H9 (cell line): ENCODE measurements around the gene ORC1. TPM values are rescaled to one million over a fixed set of nuclear protein-coding genes. Genes with fewer than 3 reads are reported as not detected.

Experiments
- DNase-seq: peaks from one replicate; pipeline ENCODE4 v3.0.0-alpha.2; 2017
- H2AFZ ChIP-seq: one replicate; pipeline ENCODE4 v1.6.1; 2013; ENCODE audit warnings: mild to moderate bottlenecking, low read length, control low read depth, moderate library complexity
- H2AK5ac ChIP-seq: 2 replicates; pipeline ENCODE4 v1.6.1; 2013; ENCODE audit warnings: low read length, control low read depth, mixed read lengths; ENCODE audit not compliant: insufficient read length
- H2BK120ac ChIP-seq: one replicate; pipeline ENCODE4 v1.6.1; 2013; ENCODE audit warnings: low read depth, mild to moderate bottlenecking, low read length, control low read depth, inconsistent platforms; ENCODE audit not compliant: poor library complexity, severe bottlenecking
- H2BK12ac ChIP-seq: 2 replicates; pipeline ENCODE4 v1.6.1; 2013; ENCODE audit warnings: low read length, control low read depth, mixed read lengths, low read depth; ENCODE audit not compliant: insufficient read length
- H2BK15ac ChIP-seq: 2 replicates; pipeline ENCODE4 v1.6.1; 2013; ENCODE audit warnings: low read depth, low read length, control low read depth
- H2BK20ac ChIP-seq: one replicate; pipeline ENCODE4 v1.6.1; 2013; ENCODE audit warnings: low read depth, mild to moderate bottlenecking, low read length, control low read depth, inconsistent platforms; ENCODE audit not compliant: poor library complexity, severe bottlenecking
- H2BK5ac ChIP-seq: 2 replicates; pipeline ENCODE4 v1.6.1; 2013; ENCODE audit warnings: low read length, control low read depth, mixed read lengths; ENCODE audit not compliant: insufficient read length
- H3K14ac ChIP-seq: 2 replicates; pipeline ENCODE4 v1.6.1; 2013; ENCODE audit warnings: low read length, control low read depth; ENCODE audit not compliant: insufficient read depth
- H3K18ac ChIP-seq: 2 replicates; pipeline ENCODE4 v1.6.1; 2013; ENCODE audit warnings: low read depth, mild to moderate bottlenecking, mixed read lengths, low read length, control low read depth; ENCODE audit not compliant: insufficient read length
- H3K23ac ChIP-seq: 2 replicates; pipeline ENCODE4 v1.6.1; 2013; ENCODE audit warnings: low read length, control low read depth, mixed read lengths, low read depth; ENCODE audit not compliant: insufficient read length
- H3K23me2 ChIP-seq: 2 replicates; pipeline ENCODE4 v1.6.1; 2013; ENCODE audit warnings: low read depth, mild to moderate bottlenecking, mixed read lengths, low read length, control low read depth; ENCODE audit not compliant: insufficient read length, poor library complexity, severe bottlenecking
- H3K27ac ChIP-seq: 2 replicates; pipeline ENCODE4 v1.5.1; 2013; ENCODE audit warnings: low read length, control low read depth, mixed read lengths, low read depth; ENCODE audit not compliant: insufficient read length
- H3K27me3 ChIP-seq: 2 replicates; pipeline ENCODE4 v1.6.1; 2013; ENCODE audit warnings: low read length, control low read depth, inconsistent platforms; ENCODE audit not compliant: insufficient read depth
- H3K4ac ChIP-seq: 2 replicates; pipeline ENCODE4 v1.6.1; 2013; ENCODE audit warnings: low read depth, mild to moderate bottlenecking, control low read depth, inconsistent platforms, low read length, moderate library complexity
- H3K4me1 ChIP-seq: 2 replicates; pipeline ENCODE4 v1.6.1; 2013; ENCODE audit warnings: low read length, control low read depth, inconsistent platforms; ENCODE audit not compliant: insufficient read depth
- H3K4me2 ChIP-seq: 2 replicates; pipeline ENCODE4 v1.6.1; 2013; ENCODE audit warnings: low read length, control low read depth, mixed read lengths; ENCODE audit not compliant: insufficient read length, insufficient read depth
- H3K56ac ChIP-seq: 2 replicates; pipeline ENCODE4 v1.6.1; 2013; ENCODE audit warnings: low read depth, mild to moderate bottlenecking, mixed read lengths, low read length, control low read depth; ENCODE audit not compliant: insufficient read length
- H3K79me1 ChIP-seq: 2 replicates; pipeline ENCODE4 v1.6.1; 2013; ENCODE audit warnings: low read depth, mild to moderate bottlenecking, moderate library complexity, low read length, control low read depth, inconsistent platforms; ENCODE audit not compliant: insufficient read depth, poor library complexity, severe bottlenecking
- H3K79me2 ChIP-seq: 2 replicates; pipeline ENCODE4 v1.6.1; 2013; ENCODE audit warnings: low read length, control low read depth, inconsistent platforms; ENCODE audit not compliant: insufficient read depth
- H3K9ac ChIP-seq: 2 replicates; pipeline ENCODE4 v1.6.1; 2013; ENCODE audit warnings: low read length, control low read depth, mixed read lengths; ENCODE audit not compliant: insufficient read length; ENCODE audit errors: extremely low read depth
- H3K9me3 ChIP-seq: one replicate; pipeline ENCODE4 v1.6.1; 2013; ENCODE audit warnings: low read depth, low read length, inconsistent platforms; ENCODE audit not compliant: control insufficient read depth
- H3T11ph ChIP-seq: one replicate; pipeline ENCODE4 v1.6.1; 2013; ENCODE audit warnings: mild to moderate bottlenecking, low read length, control low read depth, inconsistent platforms
- H4K20me1 ChIP-seq: one replicate; pipeline ENCODE4 v1.6.1; 2013; ENCODE audit not compliant: control insufficient read depth, insufficient read length, insufficient read depth
- H4K5ac ChIP-seq: 2 replicates; pipeline ENCODE4 v1.6.1; 2013; ENCODE audit warnings: low read depth, mild to moderate bottlenecking, mixed read lengths, low read length, control low read depth; ENCODE audit not compliant: insufficient read length
- H4K8ac ChIP-seq: replicated peaks from 2 replicates; pipeline ENCODE4 v1.6.1; 2013; ENCODE audit warnings: low read length, control low read depth, mixed read lengths, low read depth; ENCODE audit not compliant: insufficient read length
- H4K91ac ChIP-seq: 2 replicates; pipeline ENCODE4 v1.6.1; 2013; ENCODE audit warnings: low read depth, mild to moderate bottlenecking, moderate library complexity, mixed read lengths, low read length, control low read depth; ENCODE audit not compliant: insufficient read length
- H3K27ac Mint-ChIP-seq, 3 experiments: 2 replicates in 2 of 3; 3 replicates in 1 of 3; pipeline ENCODE4 v1.8.0; 2020 to 2021; ENCODE audit warnings: mixed read lengths in 3 of 3, mild to moderate bottlenecking in 1 of 3, moderate library complexity in 1 of 3
- H3K27me3 Mint-ChIP-seq: 2 replicates; pipeline ENCODE4 v1.8.0; 2021; ENCODE audit warnings: low read depth, mild to moderate bottlenecking, moderate library complexity, mixed read lengths
- H3K36me3 Mint-ChIP-seq, 3 experiments: 2 replicates in 2 of 3; 3 replicates in 1 of 3; pipeline ENCODE4 v1.8.0; 2020 to 2021; ENCODE audit warnings: low read depth in 3 of 3, mixed read lengths in 3 of 3; ENCODE audit not compliant: insufficient read depth in 1 of 3
- H3K4me1 Mint-ChIP-seq, 2 experiments: 2 replicates each; pipeline ENCODE4 v1.8.0; 2020; ENCODE audit warnings: mixed read lengths in 2 of 2
- H3K4me3 Mint-ChIP-seq, 2 experiments: 2 replicates in 1 of 2; 3 replicates in 1 of 2; pipeline ENCODE4 v1.8.0; 2020 to 2021; ENCODE audit warnings: mild to moderate bottlenecking in 2 of 2, mixed read lengths in 2 of 2, moderate library complexity in 1 of 2
- H3K9me3 Mint-ChIP-seq, 2 experiments: 2 replicates in 1 of 2; 3 replicates in 1 of 2; pipeline ENCODE4 v1.8.0; 2020; ENCODE audit warnings: mild to moderate bottlenecking in 2 of 2, mixed read lengths in 2 of 2, moderate library complexity in 1 of 2
- CTCF ChIP-seq: fragments of 200-600 bp; sonication (generic); conservative IDR thresholded peaks from 3 replicates; pipeline ENCODE4 v1.8.0; 2021; ENCODE audit warnings: antibody characterized with exemption, mild to moderate bottlenecking
- WGBS: extraction: QIAGEN DNeasy Blood & Tissue Kit; methylation state at CpG from one replicate; pipeline ENCODE4 v1.1.7; 2013; ENCODE audit warnings: missing lambda C conversion rate, low lambda C conversion rate, mixed read lengths; ENCODE audit not compliant: insufficient read length; ENCODE audit errors: extremely low coverage; 5-methylcytosine and 5-hydroxymethylcytosine counted together
- total RNA-seq: library from RNA; stranded (reverse); gene quantifications from 2 replicates; pipeline ENCODE4 v1.2.1, GENCODE V29; 2021

The ORC1 gene
- total RNA-seq, 1 experiment from 2014 or later = 46.4 TPM

- no peak overlapping the region for H2BK15ac ChIP-seq
- H4K20me1 ChIP-seq = no peaks in the 10 kb centered on the region
- WGBS = no CpG with 5 or more reads among the region's 2 CpGs
- no peak overlapping the region for H2AK5ac ChIP-seq
- no peaks in the 10 kb centered on the region for H3K23me2 ChIP-seq
- no peak overlapping the region for H3K4ac ChIP-seq
- peaks cover 0 to 7% of the 10 kb centered on the region in 2 experiments; a peak in 2 of 4 replicates for H3K4me1 Mint-ChIP-seq
- no peak overlapping the region for H3K4me3 Mint-ChIP-seq
- no peak overlapping the region for H3K27ac Mint-ChIP-seq
- H2BK120ac ChIP-seq = no peak overlapping the region
- H3K9me3 Mint-ChIP-seq = no peaks in the 10 kb centered on the region
- no peaks in the 10 kb centered on the region for H3K27me3 Mint-ChIP-seq
- TF ChIP-seq CTCF = no peak
- H3K79me2 ChIP-seq = no peaks in the 10 kb centered on the region; the same call in 1 of the 2 replicates
- no peak overlapping the region for H3K9ac ChIP-seq
- no peak overlapping the region for H2BK20ac ChIP-seq
- H4K5ac ChIP-seq = no peak overlapping the region
- H3K36me3 Mint-ChIP-seq = peaks cover 0 to 27% (median 17%) of the 10 kb centered on the region in 3 experiments; a peak in 6 of 7 replicates
- no peak overlapping the region for H3K18ac ChIP-seq
- H2BK12ac ChIP-seq = no peak overlapping the region
- H3K9me3 ChIP-seq = no peaks in the 10 kb centered on the region
- H4K8ac ChIP-seq = no peak overlapping the region
- no peak overlapping the region for H3K23ac ChIP-seq
- H3K27me3 ChIP-seq = no peaks in the 10 kb centered on the region
- H4K91ac ChIP-seq = no peak overlapping the region
- no peak overlapping the region for H3K56ac ChIP-seq
- DNase-seq = no peak
- H2BK5ac ChIP-seq = no peak overlapping the region
- no peak overlapping the region for H3K14ac ChIP-seq
- H3K4me1 ChIP-seq = no peaks in the 10 kb centered on the region
- H3K4me2 ChIP-seq = no peak overlapping the region
- no peak overlapping the region for H3T11ph ChIP-seq
- H3K27ac ChIP-seq = no peak overlapping the region
- no peaks in the 10 kb centered on the region for H3K79me1 ChIP-seq
- H2AFZ ChIP-seq = no peak overlapping the region
Measured at GRCh38 chr1:52337439-52337838, 66.8 kb downstream of the ORC1 start.
